HG02588 (cell line): ENCODE measurements around the gene ATN1.
A peak's percentile ranks its signal among the peaks of the same experiment; 100 is the strongest.
"Not testable (repeated sequence)": the region's sequence is repeated elsewhere in the genome, so short reads cannot be mapped to it uniquely, and the experiment has no call there.

ENCODE experiments used
- ATAC-seq: cut with Tn5 transposase; IDR thresholded peaks from one replicate; pipeline ENCODE4 v1.9.1; 2021; ENCODE audit warnings: mild to moderate bottlenecking, moderate library complexity; ENCODE audit not compliant: unreplicated experiment

The ATN1 gene, protein sequence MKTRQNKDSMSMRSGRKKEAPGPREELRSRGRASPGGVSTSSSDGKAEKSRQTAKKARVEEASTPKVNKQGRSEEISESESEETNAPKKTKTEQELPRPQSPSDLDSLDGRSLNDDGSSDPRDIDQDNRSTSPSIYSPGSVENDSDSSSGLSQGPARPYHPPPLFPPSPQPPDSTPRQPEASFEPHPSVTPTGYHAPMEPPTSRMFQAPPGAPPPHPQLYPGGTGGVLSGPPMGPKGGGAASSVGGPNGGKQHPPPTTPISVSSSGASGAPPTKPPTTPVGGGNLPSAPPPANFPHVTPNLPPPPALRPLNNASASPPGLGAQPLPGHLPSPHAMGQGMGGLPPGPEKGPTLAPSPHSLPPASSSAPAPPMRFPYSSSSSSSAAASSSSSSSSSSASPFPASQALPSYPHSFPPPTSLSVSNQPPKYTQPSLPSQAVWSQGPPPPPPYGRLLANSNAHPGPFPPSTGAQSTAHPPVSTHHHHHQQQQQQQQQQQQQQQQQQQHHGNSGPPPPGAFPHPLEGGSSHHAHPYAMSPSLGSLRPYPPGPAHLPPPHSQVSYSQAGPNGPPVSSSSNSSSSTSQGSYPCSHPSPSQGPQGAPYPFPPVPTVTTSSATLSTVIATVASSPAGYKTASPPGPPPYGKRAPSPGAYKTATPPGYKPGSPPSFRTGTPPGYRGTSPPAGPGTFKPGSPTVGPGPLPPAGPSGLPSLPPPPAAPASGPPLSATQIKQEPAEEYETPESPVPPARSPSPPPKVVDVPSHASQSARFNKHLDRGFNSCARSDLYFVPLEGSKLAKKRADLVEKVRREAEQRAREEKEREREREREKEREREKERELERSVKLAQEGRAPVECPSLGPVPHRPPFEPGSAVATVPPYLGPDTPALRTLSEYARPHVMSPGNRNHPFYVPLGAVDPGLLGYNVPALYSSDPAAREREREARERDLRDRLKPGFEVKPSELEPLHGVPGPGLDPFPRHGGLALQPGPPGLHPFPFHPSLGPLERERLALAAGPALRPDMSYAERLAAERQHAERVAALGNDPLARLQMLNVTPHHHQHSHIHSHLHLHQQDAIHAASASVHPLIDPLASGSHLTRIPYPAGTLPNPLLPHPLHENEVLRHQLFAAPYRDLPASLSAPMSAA (N-terminal part only)

DNA sequence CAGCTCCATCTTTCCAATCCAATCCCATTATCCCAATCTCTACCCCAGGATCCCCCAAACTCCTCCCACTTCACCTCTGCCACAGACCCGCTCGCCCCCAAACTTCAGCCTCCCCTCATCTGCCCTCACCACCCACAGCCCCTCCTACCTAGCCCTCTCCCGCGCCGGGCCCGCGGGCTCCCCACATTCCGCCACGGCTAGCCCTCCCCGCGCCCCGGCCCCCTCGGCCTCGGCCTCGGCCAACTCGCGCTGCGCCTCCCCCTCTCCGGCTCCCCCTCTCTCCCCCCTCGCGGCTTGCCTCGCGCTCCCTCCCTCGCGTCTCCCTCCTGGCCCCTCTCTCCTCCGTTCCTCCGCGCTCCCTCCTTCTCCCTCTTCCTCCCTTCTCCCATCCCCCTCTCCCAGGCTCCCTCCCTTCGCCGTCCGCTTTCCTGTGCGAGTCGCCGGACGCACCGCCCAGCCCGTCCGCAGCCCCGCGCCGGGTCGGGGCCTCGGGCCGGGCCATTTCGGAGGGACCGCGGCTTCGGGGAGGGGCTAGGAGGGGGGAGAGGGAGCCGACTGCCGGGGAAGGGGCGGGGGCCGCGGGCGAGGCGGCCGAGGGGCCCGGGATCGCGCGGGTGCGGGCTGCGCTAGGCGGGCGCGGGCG lies at the start of gene ATN1:
ATN1 (plus strand) TSS at position 581 of the 643 bp plus-strand sequence. CDS start 6,043 bp downstream, outside the sequence.
- no peak for ATAC-seq

DNA sequence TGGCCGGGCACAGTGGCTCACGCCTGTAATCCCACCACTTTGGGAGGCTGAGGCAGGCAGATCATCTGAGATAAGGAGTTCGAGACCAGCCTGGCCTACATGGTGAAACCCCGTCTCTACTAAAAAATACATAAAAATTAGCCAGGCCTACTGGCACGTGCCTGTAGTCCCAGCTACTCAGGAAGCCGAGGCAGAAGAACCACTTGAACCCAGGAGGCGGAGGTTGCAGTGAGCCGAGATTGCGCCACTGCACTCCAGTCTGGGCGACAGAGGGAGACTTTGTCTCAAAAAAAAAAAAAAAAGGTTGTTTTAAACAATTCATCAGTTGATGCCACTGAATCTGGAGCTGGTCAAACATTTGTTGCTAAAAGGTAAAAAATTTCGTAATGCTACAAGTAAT lies 47.9 kb upstream of the ATN1 start:
- ATAC-seq = not testable (repeated sequence)

DNA sequence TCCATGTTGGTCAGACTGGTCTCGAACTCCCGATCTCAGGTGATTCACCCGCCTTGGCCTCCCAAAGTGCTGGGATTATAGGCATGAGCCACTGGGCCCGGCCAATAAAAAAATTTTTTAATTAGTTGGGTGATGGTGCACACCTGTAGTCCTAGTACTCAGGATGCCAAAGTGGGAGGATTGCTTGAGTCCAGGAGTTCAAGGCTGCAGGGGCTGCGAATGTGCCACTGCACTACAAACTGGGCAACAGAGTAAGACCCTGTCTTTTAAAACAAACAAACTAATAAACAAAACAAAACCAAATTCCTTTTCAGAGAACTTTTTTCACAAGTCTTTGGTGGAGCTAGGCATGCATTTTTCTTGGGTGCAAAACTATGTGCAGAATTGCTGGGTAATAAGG lies 44.5 kb upstream of the ATN1 start:
- ATAC-seq = no peak

DNA sequence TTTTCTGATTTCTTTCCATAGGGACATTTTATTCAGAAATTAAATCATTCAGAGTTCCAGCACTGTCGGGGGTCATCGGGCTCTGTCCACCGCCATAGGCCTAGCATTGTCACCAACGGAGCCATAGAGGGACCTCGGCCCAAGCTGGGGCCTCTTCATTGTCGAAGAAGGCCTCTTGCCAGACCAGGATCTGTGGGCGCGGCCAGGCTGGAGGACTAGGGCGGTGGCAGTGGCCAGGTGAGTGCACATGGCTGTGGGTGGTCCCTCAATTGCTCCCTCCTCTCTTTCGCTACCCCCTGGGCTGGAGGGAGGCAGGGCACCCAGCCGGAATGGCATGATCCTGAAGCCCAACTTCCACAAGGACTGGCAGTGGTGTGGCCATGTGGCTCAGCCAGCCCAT lies 44.1 kb upstream of the ATN1 start:
- ATAC-seq = no peak

DNA sequence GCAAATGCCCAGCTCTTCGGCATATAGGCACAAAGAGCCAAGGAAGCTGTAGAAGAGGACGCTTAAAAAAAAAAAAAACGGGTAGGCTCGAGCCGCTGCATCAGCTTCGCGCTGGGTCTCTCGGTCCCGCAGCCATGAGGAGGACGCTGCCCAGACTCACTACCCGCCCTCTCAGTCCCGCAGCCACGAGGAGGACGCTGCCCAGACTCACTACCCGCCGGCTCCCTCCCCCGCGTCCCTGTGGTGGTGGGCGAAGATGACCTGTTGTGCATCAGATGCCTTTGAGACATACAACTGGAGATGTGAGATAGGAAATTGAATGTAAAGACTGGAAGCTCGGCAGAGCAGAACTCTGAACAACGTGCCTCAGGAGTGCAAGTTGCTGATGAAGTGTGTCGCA lies 43.2 kb upstream of the ATN1 start:
- ATAC-seq = no peak

DNA sequence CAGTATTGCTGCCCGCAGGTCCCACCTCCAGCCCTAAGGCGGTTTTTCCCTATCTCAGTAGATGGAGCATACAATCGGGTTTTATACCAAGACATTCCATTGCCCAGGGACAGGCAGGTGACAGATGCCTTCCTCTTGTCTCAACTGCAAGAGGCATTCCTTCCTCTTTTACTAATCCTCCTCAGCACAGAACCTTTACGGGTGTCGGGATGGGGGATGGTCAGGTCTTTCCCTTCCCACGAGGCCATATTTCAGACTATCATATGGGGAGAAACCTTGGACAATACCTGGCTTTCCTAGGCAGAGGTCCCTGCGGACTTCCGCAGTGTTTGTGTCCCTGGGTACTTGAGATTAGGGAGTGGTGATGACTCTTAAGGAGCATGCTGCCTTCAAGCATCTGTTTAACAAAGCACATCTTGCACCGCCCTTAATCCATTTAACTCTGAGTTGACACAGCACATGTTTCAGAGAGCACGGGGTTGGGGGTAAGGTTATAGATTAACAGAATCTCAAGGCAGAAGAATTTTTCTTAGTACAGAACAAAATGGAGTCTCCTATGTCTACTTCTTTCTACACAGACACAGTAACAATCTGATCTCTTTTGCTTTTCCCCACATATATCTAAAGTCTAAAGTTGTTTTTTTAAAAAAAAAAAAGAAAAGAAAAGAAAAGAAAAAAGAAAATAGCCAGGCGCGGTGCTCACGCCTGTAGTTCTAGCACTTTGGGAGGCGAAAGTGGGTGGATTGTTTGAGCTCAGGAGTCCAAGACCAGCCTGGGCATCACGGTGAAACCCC lies 41.4 kb upstream of the ATN1 start:
- ATAC-seq = not testable (repeated sequence)

DNA sequence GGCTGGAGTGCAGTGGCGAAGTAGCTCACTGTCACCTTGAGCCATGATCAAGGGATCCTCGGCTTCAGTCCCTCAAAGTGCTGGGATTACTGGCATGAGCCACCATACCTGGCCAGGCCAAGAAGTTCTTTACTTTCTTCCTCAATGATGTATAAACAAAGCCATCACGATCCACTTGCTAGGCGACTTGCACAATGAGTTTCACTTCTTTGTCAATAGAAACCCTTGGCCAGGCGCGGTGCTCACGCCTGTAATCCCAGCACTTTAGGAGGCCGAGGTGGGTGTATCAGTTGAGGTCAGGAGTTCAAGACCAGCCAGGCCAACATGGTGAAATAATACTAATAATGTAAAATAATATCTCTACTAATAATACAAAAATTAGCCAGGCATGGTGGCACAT lies 40.3 kb upstream of the ATN1 start:
- ATAC-seq = no peak

DNA sequence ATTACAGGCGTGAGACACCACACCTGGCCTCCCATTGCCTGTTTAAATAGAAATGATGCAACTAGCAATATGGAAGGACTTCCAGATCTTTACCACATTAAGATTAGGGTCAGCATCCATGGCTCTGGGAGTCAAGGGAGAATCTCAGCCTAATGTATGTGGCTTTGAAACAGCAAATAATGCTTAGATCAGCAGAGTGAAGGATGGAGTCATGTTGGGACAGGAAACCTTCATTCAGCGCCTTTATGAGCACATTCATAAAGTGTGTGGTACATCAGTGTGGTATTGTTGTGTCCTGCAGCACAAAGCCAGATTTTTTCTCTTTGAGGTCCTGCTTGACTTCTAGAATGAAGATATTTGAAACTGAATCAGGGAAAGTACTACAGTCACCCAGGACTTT lies 39.4 kb upstream of the ATN1 start:
- no peak for ATAC-seq

DNA sequence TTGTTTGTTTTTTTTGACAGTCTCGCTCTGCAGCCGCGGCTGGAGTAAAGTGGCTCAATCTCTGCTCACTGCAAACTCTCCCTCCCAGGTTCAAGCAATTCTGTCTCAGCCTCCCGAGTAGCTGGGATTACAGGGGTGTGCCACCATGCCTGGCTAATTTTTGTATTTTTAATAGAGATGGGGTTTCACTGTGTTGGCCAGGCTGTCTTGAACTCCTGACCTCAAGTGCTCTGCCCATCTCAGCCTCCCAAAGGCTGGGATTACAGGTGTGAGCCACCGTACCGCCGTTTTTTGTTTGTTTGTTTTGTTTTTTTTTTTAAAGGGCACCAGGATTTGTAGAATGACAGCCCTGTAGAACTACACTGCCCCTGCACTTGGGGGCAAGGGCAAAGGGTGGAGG lies 39.0 kb upstream of the ATN1 start:
- ATAC-seq = not testable (repeated sequence)

DNA sequence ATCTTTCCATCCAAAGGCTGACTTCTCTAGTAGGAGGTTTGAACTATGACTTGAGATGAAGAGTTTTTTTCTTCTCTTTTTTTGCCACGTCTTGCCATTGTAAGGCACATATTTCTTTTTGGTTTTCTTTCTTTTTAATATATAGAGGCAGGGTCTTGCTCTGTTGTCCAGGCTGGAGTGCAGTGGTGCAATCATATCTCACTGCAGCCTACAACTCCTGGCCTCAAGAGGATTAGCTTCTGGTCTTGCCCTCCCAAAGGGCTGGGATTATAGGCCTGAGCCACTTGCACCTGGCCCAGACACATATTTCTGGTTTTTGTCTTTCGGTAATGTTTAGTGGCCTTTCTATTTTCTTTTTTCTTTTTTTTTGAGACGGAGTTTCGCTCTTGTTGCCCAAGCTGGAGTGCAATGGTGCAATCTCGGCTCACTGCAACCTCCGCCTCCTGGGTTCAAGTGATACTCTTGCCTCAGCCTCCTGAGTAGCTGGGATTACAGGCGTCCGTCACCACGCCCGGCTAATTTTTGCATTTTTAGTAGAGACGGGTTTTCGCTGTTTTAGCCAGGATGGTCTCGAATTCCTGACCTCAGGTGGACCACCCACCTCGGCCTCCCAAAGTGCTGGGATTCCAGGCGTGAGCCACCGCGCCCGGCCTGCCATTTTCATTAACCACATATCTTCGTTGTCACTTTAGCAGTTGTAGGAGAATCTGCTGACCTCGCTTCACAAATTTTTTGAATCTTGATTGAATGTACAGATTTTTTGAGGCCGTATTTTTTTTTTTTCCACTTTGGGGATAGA lies 37.8 kb upstream of the ATN1 start:
- ATAC-seq = not testable (repeated sequence)

DNA sequence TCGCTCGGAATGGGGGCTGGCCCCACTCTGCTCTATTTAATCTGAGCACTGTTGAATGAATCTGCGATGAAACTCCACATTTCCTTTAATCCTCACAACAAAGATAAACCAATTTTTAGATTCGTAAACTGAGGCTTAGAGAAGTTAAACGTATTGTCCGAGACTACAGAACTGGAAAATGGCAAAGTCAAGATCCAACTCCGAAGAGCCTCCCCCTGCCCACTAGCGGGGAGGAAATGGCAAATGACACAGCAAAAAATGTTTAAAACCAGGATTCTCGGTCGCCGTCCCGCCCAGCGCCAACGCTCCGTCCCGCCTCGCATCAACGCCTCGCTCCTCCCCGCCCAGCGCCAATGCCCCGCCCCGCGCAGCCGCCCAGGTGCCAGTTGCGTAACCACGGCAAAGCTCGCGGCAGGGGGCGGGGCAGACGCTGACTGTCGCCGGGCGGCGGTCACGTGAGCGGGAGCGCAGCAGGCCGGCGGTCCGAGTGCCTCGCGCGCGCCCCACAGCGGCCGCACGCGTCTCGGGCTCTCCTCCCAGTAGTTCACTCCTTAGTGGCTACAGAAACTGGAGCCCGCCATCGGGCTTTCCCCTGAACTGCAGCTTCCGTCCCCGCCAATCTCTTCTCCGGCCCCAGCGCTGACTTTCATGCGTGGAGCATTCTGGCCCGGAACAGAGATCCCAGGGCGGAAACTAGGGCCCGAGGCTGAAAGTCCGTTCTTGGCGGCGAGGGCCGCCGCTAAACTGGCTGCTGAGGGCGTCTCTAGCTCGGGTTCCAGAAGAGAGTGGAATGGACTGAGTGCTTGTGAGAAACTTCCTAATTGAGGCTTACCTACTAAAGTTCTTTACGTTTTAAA lies 36.7 kb upstream of the ATN1 start:
- peak; percentile 93 for ATAC-seq

DNA sequence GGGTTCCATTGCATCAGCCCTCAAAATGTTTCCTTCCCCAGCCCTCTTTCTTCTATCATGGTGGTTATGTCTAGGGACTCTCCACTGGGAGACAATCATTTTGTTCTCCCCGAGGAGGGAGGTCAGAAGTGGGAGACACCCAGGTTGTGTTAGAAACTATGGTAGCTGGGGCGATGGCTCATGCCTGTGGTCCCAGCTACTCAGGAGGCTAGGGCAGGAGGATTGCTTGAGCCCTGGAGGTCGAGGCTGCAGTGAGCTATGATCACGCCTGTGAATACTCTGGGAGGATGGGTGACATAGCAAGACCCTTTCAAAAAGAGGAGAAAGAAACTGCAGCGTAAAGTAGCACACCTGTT lies 36.1 kb upstream of the ATN1 start:
- no peak for ATAC-seq

DNA sequence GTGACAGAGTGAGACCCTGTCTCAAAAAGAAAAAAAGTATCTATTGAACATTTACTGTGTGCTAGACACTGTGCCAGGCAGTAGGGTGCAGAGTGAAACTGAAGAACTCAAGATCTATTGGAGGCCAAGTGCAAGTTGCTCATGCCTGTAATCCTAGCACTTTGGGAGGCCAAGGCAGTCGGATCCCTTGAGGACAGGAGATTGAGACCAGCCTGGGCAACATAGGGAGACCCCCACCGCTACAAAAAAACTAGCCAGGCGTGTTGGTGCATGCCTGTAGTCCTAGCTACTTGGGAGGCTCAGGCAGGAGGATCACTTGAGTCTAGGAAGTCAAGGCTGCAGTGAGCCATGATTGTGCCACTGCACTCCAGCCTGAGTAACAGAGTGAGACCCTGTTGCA lies 35.1 kb upstream of the ATN1 start:
- not testable (repeated sequence) for ATAC-seq

DNA sequence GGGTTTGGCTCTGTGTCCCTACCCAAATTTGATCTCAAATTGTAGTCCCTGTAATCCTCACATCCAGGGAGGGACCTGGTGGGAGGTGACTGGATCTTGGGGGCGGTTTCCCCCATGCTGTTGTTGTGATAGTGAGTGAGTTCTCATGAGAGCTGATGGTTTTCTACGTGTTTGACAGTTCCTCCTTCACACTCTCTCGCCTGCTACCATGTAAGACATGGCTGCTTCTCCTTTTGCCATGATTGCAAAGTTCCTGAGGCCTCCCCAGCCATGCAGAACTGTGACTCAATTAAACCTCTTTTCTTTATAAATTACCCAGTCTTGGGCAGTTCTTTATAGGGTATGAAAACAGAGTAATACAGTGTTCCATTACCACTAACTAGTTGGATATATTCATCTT lies 33.4 kb upstream of the ATN1 start:
- ATAC-seq = no peak

DNA sequence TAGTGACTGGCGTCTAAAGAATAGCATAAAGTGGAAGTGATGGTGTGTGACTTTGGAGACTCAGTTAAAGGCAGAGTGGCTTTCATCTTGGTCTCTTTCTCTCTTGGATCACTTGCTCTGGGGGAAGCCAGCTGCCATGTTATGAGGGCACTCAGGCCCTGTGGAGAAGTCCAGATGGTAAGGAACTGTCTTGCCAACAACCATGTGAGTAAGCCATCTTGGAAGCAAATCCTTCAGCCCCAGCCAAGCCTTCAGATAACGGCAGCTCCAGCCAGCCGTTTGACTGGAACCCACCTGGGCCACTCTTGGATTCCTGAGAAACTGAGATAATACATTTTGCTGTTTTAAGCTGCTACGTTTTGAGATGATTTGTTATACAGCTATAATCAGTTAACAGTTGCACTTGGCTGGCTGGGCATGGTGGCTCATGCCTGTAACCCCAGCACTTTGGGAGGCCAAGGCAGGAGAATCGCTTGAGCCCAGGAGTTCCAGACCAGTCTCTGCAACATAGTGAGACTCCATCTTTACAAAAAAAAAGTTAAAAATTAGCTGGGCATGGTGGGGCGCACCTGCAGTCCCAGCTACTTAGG lies 30.8 kb upstream of the ATN1 start:
- ATAC-seq = no peak

DNA sequence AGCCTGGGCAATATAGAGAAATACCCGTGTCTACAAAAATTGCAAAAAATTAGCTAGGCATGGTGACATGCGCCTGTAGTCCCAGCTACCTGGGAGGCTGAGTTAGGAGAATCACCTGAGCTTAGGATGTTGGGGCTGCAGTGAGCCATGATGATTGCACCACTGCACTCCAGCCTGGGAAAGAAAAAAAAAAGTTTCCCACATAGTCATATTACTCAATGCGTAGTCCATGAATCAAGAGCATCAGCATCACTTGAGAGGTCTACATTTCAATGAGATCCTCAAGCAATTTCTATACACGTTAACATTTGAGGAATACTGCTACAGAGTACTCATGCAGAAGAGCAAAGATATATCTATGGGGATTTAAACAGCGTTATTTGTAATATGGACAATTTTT lies 28.3 kb upstream of the ATN1 start:
- ATAC-seq = no peak

DNA sequence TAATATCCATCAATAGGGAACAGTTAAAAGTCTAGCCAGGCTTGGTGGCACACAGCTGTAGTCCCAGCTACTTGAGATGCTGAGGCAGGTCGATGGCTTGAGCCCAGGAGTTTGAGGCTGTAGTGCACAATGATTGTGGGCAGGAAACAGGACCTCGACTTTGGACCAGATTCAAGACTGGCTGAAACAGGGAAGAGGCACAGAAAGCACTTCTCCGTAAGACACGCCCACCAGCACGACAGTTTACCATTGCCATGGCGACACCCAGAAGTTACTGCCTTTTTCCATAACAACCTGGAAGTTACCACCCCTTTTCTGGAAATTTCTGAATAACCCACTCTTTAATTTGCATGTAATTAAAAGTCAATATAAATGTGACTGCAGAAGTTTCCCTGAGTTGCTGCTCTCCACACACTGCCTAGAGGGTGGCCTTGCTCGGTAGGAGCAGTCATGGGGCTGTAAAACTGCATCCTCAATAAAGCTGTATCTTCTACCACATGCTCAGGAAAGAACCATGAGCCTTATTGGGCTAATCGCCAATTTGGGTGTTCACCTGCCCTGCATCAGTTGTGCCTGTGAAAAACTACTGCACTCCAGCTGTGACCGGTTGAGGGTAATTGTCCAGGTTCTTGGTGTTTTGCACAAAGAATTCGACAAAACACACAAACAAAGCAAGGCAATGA lies 27.8 kb upstream of the ATN1 start:
- ATAC-seq = no peak

DNA sequence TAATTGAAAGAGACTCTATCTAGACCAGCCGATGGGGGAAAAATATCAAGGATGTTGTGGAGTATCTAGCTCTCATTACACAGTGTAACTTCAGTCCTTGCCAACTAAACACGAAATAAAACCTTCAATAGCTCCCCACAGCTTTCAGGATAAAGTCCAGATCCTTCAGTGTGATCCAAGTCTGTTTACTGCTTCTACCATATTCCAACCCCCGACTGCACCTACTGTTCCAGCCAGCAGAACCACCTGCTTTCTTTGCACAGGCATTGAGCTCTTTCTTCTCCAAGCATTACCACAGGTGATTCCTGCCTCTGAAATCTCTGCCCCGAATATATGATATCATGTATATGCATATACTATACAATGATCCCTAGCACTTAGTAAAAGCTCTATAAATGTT lies 25.3 kb upstream of the ATN1 start:
- no peak for ATAC-seq
